HG02852 (cell line): ENCODE measurements around the gene PIK3CB.
A peak's percentile ranks its signal among the peaks of the same experiment; 100 is the strongest.
"Not testable (repeated sequence)": the region's sequence is repeated elsewhere in the genome, so short reads cannot be mapped to it uniquely, and the experiment has no call there.

Experiments used
- ATAC-seq: cut with Tn5 transposase; IDR thresholded peaks from one replicate; pipeline ENCODE4 v1.9.1; 2021; ENCODE audit warnings: mild to moderate bottlenecking, moderate library complexity; ENCODE audit not compliant: unreplicated experiment

The PIK3CB gene

GRCh38 chr3:138687236-138687635, 147.5 kb downstream of the PIK3CB start:
- peak; percentile 37 for ATAC-seq

GRCh38 chr3:138686771-138687221, 147.9 kb downstream of the PIK3CB start:
- ATAC-seq: peak; percentile 94

- no peak for ATAC-seq
Measured at GRCh38 chr3:138684396-138684795, 150.3 kb downstream of the PIK3CB start.

- ATAC-seq: no peak
Measured at GRCh38 chr3:138682648-138683047, 152.1 kb downstream of the PIK3CB start.

- no peak for ATAC-seq
Measured at GRCh38 chr3:138681463-138682220, 153.1 kb downstream of the PIK3CB start.

GRCh38 chr3:138680974-138681373, 153.8 kb downstream of the PIK3CB start:
- not testable (repeated sequence) for ATAC-seq

GRCh38 chr3:138678874-138679392, 155.8 kb downstream of the PIK3CB start:
- ATAC-seq: no peak

- no peak for ATAC-seq
Measured at GRCh38 chr3:138678086-138678485, 156.6 kb downstream of the PIK3CB start.

- no peak for ATAC-seq
Measured at GRCh38 chr3:138675393-138675792, 159.3 kb downstream of the PIK3CB start.

- ATAC-seq: no peak
Measured at GRCh38 chr3:138673641-138674530, 160.8 kb downstream of the PIK3CB start.

- ATAC-seq: no peak
Measured at GRCh38 chr3:138670407-138670806, 164.3 kb downstream of the PIK3CB start.

GRCh38 chr3:138668107-138668506, 166.6 kb downstream of the PIK3CB start:
- ATAC-seq: no peak

GRCh38 chr3:138657508-138657907, 177.2 kb downstream of the PIK3CB start:
- no peak for ATAC-seq

- ATAC-seq: no peak
Measured at GRCh38 chr3:138653567-138653966, 181.2 kb downstream of the PIK3CB start.

- ATAC-seq: no peak
Measured at GRCh38 chr3:138649134-138649533, 185.6 kb downstream of the PIK3CB start.

- ATAC-seq: no peak
Measured at GRCh38 chr3:138646513-138646912, 188.2 kb downstream of the PIK3CB start.

GRCh38 chr3:138646008-138646407, 188.7 kb downstream of the PIK3CB start:
- ATAC-seq: no peak

- ATAC-seq: no peak
Measured at GRCh38 chr3:138642927-138643253, 191.8 kb downstream of the PIK3CB start.

- no peak for ATAC-seq
Measured at GRCh38 chr3:138642226-138642926, 192.4 kb downstream of the PIK3CB start.

- ATAC-seq: no peak
Measured at GRCh38 chr3:138640537-138640936, 194.2 kb downstream of the PIK3CB start.

- no peak for ATAC-seq
Measured at GRCh38 chr3:138638641-138639040, 196.1 kb downstream of the PIK3CB start.
